NCI-H524 treated with DMSO at 0.1 percent for 48 hours (cell line): ENCODE data around the gene INCA1.

Experiments
- DNase-seq: peaks from one replicate; lab custom pipeline; 2025; lab: John Stamatoyannopoulos, UW

Gene INCA1

DNA sequence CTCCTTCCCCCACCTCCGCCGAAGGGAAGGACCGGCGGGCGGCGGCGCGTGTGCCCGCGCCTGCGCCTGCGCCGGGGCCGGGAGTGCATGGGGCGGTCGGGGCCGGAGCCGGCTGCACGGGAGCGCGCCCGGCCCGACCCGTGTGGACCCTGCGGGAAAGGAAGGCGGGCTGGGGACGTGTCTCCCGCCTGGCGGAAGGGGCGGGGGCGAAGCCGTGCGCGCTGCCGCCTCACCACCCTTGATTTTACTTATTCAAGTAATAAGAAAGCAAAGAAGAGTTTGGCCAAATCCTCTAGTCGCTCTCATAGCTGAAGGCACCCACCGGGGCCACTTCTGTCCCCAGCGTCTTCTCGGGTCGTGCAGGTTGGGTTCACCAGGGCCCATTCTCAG, 48.4 kb downstream of the INCA1 start:
- no peak for DNase-seq

DNA sequence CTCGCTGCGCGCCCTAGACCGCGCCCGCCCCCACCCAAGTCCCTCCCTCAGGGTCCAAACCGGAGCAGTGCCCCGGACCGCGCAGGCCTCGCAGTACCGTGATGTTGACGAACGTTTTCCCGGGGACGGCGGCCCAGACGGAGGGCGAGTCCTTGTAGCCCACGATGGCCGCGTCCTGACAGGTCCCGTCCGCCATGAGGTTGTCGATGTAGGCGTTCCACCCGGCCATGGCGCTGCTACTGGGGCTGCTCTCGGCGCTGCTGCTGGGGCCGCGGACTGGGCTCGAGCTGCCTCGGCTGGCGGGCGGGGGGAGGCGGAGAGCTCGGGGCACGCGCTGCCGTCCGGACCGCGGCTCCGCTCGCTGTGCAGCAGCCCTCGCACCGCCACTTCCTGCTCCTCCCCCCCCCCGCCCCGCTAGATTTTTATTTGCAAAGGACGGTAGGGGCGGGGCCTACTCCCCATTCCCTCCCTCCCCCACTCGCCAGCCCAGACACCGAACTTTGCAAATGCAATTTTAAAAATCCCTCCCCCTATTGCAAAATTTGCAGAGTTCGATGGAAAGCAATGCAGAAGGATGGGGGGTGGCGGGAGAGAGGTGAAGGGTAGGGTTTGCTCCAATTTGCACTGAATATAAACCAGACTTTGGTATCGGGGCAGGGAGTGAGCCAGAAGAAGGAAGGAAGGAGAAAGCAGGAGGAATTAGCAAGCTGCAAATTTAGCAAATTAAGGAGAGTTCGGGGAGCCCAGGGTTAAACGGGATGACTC, 49.0 kb downstream of the INCA1 start, which contains the start of gene PFN1:
TSS of gene PFN1 (minus strand) at position 365 of the 765 bp plus-strand sequence. CDS start at position 229, 136 bp downstream.
- DNase-seq: no peak

DNA sequence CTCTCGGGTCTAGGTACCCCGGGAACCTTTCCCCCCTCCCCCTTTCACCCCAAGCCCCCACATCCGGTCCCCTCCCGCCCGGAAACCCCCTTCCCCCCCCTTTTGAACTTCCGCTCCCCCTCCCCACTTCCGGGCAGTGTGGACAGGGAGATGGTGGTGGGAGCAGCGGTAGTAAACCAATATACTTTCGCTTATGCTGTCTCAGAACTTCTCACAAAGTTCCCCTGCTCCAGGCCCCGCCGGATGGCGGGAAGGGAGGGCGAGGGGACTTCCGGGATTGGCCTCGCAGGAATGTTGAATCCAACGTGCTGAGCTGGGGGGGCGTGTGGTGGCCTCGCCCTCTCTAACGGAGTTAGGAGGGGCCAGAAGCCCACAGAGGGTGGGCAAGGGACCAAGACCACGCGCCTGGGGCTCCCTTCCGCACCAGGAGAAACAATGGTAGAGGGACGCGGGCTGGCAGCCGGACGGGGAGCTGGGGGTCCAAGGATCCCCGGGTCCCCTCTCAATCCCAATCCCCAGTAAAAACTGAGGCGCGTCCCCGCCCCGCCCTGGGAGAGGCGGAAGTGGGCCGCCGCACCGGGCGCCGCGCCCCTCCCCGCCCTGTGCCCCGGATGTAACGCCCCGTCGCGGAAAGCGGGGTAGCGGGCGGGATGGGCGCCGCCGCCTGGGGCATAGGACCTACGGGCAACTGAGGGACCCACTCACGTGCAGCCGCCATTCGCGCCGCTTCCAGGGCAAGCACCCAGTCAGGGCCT, 49.7 kb downstream of the INCA1 start:
- DNase-seq: no peak

DNA sequence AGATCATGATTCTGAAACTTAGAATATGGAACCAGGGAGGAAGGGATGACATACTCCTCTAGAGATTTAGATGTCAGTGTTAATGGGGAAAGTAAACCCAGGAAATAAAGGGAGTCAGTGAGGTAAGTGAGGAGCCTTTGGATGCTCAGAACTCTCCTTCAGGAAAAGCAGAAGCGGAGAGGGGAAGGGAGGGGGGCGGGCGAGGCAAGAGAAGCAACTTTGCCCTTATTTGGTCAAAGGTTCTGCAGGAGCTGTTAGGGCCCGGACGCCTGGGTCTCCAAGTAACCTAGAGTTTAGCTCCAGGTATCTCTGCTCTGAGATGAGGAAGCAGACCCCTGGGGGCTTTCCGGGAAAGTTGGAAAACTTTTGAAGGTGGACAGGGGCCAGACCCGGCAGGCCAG, 50.3 kb downstream of the INCA1 start:
- no peak for DNase-seq

DNA sequence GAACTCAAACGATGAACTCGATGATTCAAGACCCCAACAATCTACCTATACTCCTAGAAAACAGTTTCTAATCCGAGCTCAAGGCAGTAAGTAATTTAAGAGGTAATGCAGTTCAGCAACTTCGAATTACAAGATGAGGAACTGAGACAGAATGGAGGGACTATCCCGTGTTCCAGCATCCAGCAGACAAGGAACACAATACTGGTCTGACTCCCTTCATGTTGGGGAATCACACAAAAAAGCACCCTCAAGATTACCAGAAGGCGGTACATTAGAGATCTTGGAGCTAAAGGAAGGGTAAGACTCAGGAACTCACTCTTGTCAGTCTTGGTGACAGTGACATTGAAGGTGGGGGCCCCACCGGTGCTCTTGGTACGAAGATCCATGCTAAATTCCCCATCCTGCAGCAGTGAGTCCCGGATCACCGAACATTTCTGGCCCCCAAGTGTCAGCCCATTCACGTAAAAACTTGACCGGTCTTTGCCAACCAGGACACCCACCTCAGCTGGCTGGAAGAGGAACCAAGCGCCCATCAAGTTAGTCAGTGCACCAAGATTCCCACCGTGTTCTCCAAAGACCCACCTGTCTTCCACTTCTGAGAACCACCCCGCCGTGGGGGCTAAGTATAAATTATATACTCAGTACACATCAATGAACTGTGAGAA, 50.9 kb downstream of the INCA1 start:
- DNase-seq: no peak

DNA sequence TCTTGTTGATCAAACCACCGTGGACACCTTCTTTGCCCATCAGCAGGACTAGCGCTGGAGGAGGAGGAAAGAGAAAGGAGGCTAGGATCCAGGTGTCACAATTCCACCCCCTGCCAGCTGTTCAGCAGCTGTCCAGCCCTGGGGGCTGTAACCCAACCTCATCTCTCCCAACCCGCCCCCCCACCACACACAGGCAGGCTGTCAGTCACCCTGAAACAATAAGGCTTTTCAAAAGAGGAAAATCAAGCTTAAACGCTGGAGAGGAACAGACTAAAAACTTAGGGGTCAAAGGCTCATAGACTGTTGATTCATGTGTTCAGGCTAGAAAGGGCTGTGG, 51.4 kb downstream of the INCA1 start:
- no peak for DNase-seq

DNA sequence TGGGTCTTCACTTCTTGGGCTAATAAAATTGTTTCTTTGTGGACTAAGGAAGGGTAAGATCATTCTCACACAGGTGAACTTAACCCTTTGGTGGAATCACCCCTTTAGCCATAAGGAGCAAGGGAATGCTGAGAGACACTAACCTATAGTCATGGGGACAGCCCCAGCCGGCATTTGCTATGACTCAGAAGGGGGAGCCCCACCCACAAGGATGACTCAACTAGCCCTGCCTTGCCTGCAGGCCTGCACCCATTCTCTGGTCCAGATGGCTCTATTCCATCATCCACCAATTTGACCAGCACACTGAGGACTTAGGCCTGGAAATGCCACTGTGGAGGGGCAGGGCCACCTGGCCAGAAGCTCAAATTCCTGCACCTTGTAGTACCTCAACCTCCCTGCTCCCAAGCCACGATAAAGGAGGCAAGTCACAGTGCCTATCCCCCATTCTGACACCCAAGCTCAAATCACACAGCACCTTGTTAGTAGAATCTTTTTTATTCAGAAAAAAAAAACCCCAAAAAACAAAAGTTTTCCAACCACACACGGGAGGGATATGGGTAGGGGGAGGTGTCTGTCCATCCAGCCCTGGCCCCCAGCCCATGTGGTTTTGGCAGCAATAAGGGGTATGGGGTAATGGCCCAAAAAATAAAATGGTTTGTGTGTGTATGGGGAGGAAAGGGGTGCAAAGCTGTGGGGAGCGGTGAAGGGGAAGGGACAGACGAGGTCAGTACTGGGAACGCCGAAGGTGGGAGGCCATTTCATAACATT, 52.0 kb downstream of the INCA1 start:
- no peak for DNase-seq

DNA sequence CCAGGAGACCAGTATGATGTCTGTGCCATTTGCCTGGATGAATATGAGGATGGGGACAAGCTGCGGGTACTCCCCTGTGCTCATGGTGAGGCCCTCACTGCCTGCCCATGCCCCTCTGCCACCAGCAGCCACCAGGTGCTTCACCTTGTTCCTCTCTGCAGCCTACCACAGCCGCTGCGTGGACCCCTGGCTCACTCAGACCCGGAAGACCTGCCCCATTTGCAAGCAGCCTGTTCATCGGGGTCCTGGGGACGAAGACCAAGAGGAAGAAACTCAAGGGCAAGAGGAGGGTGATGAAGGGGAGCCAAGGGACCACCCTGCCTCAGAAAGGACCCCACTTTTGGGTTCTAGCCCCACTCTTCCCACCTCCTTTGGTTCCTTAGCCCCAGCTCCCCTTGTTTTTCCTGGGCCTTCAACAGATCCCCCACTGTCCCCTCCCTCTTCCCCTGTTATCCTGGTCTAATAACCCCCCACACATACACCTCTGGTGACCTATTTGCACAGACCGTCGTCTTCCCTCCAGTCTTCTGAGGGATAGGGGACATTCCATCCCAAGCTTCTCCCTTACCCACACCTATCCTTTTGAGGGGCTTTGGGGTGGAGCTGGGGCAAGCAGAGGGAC, 52.7 kb downstream of the INCA1 start:
- no peak for DNase-seq

DNA sequence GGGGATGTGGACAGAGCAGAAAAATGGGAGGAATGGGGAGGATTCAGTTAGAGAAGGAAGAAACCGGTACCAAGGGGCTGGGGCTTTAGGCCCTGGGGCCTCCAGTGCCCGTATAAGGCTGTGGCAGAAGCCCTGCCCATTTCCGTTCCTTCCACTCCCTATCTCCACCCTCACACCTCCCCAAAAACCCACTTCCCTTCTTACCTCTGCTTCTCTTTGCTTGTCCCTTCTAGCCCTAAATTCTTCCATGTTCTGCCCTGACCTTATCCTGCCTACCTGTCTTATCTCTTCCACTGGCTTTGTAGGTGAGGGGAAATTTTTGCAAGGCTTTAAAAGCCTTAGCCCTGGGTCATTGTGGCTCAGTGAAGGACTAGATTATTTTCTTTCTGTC, 53.2 kb downstream of the INCA1 start:
- no peak for DNase-seq

DNA sequence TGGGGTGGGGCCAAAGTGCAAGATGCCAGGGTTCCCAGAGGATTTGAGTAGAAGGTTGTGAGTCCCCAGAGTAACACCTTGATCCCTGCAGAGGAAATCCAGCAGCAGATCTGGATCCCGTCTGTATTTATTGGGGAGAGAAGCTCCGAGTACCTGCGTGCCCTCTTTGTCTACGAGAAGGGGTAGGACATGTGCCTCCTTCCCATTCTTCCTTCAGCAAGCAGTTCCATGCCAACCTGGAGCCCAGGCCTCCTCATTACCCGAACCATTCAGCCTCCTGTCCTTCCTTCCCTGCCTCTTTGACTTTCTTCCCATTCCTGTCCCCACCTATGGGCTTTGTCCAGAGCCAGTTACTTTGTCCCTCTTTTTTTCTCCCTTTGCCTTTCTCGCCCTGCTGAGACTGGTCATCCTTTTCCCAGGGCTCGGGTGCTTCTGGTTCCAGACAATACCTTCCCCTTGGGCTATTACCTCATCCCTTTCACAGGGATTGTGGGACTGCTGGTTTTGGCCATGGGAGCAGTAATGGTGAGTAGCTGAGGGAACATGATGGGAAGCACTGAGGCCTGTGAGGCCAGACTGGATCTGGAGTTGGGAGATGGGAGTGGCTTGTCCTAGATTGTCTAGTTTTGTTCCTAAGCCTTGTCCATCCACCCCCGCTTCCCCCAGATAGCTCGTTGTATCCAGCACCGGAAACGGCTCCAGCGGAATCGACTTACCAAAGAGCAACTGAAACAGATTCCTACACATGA, 54.4 kb downstream of the INCA1 start:
- no peak for DNase-seq

DNA sequence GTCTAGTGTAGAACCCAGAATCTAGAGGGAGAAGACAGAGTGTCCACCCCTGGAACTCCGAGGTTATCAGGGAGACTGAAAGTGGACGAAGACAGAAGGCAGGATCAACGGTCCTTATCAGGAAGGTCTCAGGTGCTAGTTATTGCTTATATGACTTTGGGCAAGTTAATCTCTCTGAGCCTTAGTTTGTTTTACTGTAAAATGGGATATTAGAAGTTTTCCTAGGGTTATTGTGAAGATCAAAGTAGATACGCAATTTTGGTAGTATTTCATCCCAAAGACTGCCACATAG, 56.1 kb downstream of the INCA1 start:
- DNase-seq: no peak

DNA sequence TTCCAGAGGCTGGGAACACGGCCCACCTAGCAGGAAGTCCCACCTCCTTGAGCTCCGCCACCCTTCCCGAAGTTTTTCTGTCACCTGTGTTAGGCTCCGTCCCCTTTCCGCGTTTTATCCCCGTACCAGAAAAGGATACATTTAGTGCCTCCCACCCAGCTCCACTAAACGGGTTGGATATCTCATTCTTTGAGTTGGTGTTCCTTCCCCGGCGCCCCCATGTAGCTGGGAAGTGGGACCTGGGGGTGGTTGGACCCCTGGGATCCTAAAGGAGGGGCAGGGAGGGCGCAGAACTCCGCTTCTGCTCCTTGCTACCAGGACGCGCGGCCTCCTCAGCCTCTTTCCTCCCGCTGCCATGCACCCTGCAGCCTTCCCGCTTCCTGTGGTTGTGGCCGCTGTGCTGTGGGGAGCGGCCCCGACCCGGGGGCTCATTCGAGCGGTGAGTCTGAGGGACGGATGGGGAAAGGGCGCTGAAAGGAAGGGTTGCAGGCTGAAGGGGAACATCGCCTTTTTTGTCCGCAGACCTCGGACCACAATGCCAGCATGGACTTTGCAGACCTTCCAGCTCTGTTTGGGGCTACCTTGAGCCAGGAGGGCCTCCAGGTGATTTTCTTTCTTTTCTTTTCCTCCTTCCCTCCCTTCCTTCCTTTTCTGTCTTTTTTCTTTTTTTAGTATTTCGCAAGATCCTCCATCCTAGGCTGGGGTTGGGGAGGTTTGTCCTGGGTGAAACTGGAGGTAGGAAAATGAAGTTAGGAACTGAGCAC, 56.6 kb downstream of the INCA1 start:
- DNase-seq: no peak

DNA sequence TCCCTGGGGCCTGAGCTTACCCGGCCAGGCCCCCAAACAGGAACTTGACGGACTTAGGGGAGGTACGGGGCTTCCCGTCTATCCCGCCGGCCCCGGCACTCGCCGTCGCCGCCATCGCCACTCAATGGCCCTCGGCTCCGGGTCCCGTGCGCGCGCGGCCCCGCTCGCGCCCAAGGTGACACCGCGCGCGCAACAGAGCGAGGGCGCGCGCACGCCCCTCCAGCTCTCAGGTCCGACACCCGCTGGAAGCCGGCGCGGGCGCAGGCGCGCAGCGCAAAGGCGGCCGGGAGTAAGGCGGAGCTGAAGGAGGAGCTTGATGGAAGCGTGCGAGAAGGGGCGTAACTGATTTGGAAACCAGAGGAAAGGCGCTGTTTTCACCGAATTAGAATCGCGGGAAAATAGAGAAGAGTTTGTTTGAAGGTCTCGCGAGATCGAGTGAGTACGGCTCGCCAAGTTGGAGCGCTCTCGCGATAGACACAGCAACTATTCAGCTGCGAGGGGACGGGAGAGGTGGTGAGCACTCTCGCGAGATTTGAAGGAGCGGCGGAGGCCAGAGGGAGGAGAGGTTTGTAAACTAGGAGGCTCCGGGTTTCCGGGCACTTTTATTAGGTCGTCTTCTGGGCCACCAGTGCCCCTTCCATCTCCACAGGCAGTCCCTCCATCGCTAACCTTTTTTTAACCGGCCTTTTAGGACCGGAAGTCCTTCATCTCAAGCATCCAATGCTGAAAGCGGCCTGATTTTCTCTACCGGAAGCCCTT, 57.3 kb downstream of the INCA1 start, which contains the start of the genes RNF167 and SLC25A11:
TSS of gene RNF167 (plus strand) at position 473 of the 759 bp plus-strand sequence. CDS start 642 bp downstream, outside the sequence.
TSS of gene SLC25A11 (minus strand) at position 251 of the 759 bp plus-strand sequence. CDS start at position 115, 136 bp downstream.
- peak; percentile 98 for DNase-seq

DNA sequence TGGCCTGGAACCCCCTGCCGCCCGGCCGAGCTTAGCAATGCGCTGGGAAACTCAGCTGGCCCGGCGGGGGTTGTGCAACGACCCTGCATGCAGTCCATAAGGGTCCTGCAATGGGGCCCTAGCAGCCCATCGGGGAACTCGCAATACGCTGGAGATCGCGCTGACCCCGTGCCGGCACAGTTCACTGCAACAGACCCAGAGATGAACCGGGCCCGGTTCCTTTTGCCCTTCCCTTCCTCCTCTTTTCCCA, 57.9 kb downstream of the INCA1 start:
- DNase-seq: no peak

DNA sequence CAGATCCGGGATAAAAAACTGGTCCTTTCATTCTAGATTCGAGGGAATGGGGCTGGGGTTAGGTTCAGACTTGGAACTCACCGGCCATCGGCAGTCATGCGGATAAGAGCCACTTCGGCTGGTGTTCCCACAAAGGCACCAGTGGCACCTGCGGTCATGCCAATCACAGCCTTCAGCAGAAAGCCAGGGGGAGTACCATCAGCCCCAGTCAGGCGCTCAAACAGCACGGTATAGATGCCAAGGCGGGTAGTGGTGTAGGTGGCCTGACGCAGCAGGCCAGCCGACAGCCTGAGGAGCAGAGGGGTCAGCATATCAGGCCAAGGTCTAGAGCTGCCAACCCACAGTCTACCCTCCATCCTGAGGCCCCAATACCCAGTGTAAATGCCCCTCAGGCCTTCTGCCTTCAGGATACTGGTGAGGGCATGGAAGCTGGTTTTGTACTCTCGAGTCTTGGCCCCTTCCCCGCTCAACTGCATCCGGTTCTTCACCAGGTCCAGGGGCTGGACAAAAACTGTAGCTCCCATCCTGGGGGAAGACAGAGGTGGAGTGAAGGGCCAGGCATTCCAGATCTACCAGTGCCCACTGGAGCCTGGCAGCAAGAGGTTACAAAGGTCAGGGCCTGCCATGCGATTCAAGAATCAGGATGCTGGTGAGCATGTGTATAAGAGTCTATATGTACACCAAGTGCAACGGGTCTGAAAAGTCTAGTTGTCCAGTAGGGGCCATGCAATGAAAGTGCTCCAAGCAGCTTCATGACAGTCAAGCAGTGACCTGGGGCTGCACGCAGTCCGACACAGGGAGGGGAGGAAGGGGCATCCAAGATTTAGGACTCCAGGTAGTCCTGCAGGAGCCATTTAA, 58.4 kb downstream of the INCA1 start:
- DNase-seq: no peak
